ENCODE data around the gene SOCS7. TPM values are rescaled to one million over a fixed set of nuclear protein-coding genes. Genes with fewer than 3 reads are reported as not detected.

SOCS7 gene
- total and polyA plus RNA-seq, 2 experiments from 2014 or later: 5.0 to 29.2 TPM

DNA sequence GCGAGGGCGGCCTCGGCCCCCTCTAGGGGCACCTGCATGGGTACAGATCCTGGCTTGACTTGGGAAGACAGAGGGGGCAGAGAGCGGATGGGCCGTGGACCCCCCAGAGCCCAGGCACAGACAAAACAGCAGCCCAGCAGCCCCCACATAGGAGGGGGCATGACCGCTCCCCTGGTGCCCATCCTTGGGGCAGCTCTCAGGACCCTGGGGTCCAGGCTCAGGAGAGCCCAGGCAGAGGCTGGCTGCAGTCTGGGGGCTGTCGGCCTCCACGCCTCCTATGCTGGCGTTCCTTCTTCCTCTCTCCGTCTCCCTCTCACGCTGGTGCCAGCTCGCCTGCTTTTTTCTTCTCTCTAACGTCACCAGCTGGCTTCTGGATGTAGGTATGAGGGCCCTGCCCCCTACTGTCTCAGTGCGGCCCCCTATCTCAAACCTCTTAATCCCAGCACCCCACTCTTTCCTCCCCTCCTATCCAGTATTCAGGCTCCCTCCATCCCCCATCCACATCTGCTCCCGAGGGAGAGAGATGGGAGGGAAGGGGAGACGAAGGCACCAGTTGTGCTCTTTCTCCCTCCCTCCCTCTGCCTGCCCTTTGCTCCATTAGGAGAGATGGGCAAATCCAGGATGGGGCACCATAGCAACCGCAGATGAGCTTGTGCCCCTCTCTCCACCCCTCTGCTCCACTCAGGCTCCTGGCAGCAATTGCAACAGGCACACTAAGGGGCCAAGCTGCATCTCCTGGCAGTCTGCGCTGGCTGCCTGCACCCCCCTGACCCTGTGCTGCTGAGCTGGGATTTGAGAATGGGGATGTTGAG is 7.8 kb upstream of the SOCS7 start, which contains the start of gene GPR179:
Gene GPR179, minus strand, starts transcription at position 349 of the 812 bp plus-strand sequence. Its CDS starts 167 bp downstream, at position 182.
- DNase-seq (ENCODE audit: low spot score) (no peak), ATAC-seq (no peak)
- H3K27me3 Mint-ChIP-seq (ENCODE audit: insufficient read depth, low read depth, poor library complexity): peaks cover 13% of the 10 kb centered on the region
- no peaks in the 10 kb centered on the region for H3K9me3 Mint-ChIP-seq
- H3K4me3 ChIP-seq: no peak within 1 kb of the TSS
- no peak within 1 kb of the TSS for H3K27ac Mint-ChIP-seq
- no peak for TF ChIP-seq ZNF331 (CRISPR knock-in tag; IDR thresholded peaks at IDR 0.05; ENCODE audit: low read depth)
- TF ChIP-seq NANOG (IDR thresholded peaks at IDR 0.05; ENCODE audit: borderline replicate concordance): no peak
- no peak for TF ChIP-seq CREB1 (CRISPR knock-in tag; IDR thresholded peaks at IDR 0.05; ENCODE audit: low read depth)
- no peak for TF ChIP-seq ZNF114 (CRISPR knock-in tag; IDR thresholded peaks at IDR 0.05)
- no peak for TF ChIP-seq REST (IDR thresholded peaks at IDR 0.05; ENCODE audit: unreplicated experiment)
- TF ChIP-seq POLR2AphosphoS5 (IDR thresholded peaks at IDR 0.05; ENCODE audit: low read depth): no peak
- no peak for TF ChIP-seq JUNB (IDR thresholded peaks at IDR 0.05; ENCODE audit: unreplicated experiment)
- TF ChIP-seq, protein P1, sequence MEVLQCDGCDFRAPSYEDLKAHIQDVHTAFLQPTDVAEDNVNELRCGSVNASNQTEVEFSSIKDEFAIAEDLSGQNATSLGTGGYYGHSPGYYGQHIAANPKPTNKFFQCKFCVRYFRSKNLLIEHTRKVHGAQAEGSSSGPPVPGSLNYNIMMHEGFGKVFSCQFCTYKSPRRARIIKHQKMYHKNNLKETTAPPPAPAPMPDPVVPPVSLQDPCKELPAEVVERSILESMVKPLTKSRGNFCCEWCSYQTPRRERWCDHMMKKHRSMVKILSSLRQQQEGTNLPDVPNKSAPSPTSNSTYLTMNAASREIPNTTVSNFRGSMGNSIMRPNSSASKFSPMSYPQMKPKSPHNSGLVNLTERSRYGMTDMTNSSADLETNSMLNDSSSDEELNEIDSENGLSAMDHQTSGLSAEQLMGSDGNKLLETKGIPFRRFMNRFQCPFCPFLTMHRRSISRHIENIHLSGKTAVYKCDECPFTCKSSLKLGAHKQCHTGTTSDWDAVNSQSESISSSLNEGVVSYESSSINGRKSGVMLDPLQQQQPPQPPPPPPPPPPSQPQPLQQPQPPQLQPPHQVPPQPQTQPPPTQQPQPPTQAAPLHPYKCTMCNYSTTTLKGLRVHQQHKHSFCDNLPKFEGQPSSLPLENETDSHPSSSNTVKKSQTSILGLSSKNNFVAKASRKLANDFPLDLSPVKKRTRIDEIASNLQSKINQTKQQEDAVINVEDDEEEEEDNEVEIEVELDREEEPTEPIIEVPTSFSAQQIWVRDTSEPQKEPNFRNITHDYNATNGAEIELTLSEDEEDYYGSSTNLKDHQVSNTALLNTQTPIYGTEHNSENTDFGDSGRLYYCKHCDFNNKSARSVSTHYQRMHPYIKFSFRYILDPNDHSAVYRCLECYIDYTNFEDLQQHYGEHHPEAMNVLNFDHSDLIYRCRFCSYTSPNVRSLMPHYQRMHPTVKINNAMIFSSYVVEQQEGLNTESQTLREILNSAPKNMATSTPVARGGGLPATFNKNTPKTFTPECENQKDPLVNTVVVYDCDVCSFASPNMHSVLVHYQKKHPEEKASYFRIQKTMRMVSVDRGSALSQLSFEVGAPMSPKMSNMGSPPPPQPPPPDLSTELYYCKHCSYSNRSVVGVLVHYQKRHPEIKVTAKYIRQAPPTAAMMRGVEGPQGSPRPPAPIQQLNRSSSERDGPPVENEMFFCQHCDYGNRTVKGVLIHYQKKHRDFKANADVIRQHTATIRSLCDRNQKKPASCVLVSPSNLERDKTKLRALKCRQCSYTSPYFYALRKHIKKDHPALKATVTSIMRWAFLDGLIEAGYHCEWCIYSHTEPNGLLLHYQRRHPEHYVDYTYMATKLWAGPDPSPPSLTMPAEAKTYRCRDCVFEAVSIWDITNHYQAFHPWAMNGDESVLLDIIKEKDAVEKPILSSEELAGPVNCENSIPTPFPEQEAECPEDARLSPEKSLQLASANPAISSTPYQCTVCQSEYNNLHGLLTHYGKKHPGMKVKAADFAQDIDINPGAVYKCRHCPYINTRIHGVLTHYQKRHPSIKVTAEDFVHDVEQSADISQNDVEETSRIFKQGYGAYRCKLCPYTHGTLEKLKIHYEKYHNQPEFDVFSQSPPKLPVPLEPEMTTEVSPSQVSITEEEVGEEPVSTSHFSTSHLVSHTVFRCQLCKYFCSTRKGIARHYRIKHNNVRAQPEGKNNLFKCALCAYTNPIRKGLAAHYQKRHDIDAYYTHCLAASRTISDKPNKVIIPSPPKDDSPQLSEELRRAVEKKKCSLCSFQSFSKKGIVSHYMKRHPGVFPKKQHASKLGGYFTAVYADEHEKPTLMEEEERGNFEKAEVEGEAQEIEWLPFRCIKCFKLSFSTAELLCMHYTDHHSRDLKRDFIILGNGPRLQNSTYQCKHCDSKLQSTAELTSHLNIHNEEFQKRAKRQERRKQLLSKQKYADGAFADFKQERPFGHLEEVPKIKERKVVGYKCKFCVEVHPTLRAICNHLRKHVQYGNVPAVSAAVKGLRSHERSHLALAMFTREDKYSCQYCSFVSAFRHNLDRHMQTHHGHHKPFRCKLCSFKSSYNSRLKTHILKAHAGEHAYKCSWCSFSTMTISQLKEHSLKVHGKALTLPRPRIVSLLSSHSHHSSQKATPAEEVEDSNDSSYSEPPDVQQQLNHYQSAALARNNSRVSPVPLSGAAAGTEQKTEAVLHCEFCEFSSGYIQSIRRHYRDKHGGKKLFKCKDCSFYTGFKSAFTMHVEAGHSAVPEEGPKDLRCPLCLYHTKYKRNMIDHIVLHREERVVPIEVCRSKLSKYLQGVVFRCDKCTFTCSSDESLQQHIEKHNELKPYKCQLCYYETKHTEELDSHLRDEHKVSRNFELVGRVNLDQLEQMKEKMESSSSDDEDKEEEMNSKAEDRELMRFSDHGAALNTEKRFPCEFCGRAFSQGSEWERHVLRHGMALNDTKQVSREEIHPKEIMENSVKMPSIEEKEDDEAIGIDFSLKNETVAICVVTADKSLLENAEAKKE (CRISPR knock-in tag; IDR thresholded peaks at IDR 0.05): no peak
- no peak for TF ChIP-seq EZH2 (IDR thresholded peaks at IDR 0.05; ENCODE audit: low read depth, unreplicated experiment)
- TF ChIP-seq EZH2phosphoT487 (IDR thresholded peaks at IDR 0.05; ENCODE audit: unreplicated experiment): no peak
- TF ChIP-seq, protein P2, sequence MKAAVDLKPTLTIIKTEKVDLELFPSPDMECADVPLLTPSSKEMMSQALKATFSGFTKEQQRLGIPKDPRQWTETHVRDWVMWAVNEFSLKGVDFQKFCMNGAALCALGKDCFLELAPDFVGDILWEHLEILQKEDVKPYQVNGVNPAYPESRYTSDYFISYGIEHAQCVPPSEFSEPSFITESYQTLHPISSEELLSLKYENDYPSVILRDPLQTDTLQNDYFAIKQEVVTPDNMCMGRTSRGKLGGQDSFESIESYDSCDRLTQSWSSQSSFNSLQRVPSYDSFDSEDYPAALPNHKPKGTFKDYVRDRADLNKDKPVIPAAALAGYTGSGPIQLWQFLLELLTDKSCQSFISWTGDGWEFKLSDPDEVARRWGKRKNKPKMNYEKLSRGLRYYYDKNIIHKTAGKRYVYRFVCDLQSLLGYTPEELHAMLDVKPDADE (IDR thresholded peaks at IDR 0.05): no peak
- TF ChIP-seq, protein P3, sequence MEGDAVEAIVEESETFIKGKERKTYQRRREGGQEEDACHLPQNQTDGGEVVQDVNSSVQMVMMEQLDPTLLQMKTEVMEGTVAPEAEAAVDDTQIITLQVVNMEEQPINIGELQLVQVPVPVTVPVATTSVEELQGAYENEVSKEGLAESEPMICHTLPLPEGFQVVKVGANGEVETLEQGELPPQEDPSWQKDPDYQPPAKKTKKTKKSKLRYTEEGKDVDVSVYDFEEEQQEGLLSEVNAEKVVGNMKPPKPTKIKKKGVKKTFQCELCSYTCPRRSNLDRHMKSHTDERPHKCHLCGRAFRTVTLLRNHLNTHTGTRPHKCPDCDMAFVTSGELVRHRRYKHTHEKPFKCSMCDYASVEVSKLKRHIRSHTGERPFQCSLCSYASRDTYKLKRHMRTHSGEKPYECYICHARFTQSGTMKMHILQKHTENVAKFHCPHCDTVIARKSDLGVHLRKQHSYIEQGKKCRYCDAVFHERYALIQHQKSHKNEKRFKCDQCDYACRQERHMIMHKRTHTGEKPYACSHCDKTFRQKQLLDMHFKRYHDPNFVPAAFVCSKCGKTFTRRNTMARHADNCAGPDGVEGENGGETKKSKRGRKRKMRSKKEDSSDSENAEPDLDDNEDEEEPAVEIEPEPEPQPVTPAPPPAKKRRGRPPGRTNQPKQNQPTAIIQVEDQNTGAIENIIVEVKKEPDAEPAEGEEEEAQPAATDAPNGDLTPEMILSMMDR (conservative IDR thresholded peaks at IDR 0.05; ENCODE audit: low read depth in 2 of 2): no peak
- no peak for TF ChIP-seq STAT1 (IDR thresholded peaks at IDR 0.05; ENCODE audit: unreplicated experiment)
- peaks cover 19% of the 10 kb centered on the region for H3K4me1 Mint-ChIP-seq
- H3K4me2 ChIP-seq: no peak within 1 kb of the TSS
- H3K9me2 ChIP-seq (ENCODE audit: insufficient read depth): no peaks in the 10 kb centered on the region
- H3K4me1 ChIP-seq (ENCODE audit: insufficient read depth): peaks cover 7% of the 10 kb centered on the region
- no peaks in the 10 kb centered on the region for H3K36me3 Mint-ChIP-seq (ENCODE audit: low read depth)
- H4K20me1 ChIP-seq (replicated peaks; ENCODE audit: insufficient read depth): no peaks in the 10 kb centered on the region
- H3K4me3 Mint-ChIP-seq: no peak within 1 kb of the TSS; the same call in 2 of the 3 replicates
- no peak within 1 kb of the TSS for H3K27ac ChIP-seq (ENCODE audit: low read depth)
- no peaks in the 10 kb centered on the region for H3K79me2 ChIP-seq (replicated peaks; ENCODE audit: insufficient read depth)
- H3K36me3 ChIP-seq (ENCODE audit: insufficient read depth): no peaks in the 10 kb centered on the region
- H3F3A ChIP-seq (replicated peaks; ENCODE audit: low read depth): no peaks in the 10 kb centered on the region
- peak within 1 kb of the TSS; percentile 10; the same call in 1 of the 2 replicates for H2AFZ ChIP-seq
- H3K27me3 ChIP-seq (ENCODE audit: insufficient read depth): no peaks in the 10 kb centered on the region
